OCI-LY3 (cell line): Measurements from ENCODE around the gene JUND.

ENCODE experiments used
- H2AFZ ChIP-seq: fragments of 200-600, 300-600 bp; shearing (Covaris generic); 2 replicates; pipeline ENCODE4 v1.6.0; 2014; ENCODE audit warnings: antibody characterized with exemption, low read depth, low read length
- H3K27ac ChIP-seq: fragments of 200-600, 300-600 bp; sonication (generic); 2 replicates; pipeline ENCODE4 v1.5.1; 2014; ENCODE audit warnings: mild to moderate bottlenecking, low read length, moderate library complexity, mixed read lengths
- H3K27me3 ChIP-seq: fragments of 200-600, 300-600 bp; sonication (generic); 2 replicates; pipeline ENCODE4 v1.6.1; 2014; ENCODE audit warnings: low read depth, low read length, mixed read lengths
- H3K36me3 ChIP-seq: fragments of 200-600, 300-600 bp; sonication (generic); replicated peaks from 2 replicates; pipeline ENCODE3; 2014; ENCODE audit warnings: low read depth, low read length, mixed read lengths
- H3K4me1 ChIP-seq: fragments of 300-600, 200-600 bp; sonication (generic); 2 replicates; pipeline ENCODE4 v1.6.1; 2014; ENCODE audit warnings: low read length, mixed read lengths
- H3K4me2 ChIP-seq: fragments of 200-600, 300-600 bp; sonication (generic); 2 replicates; pipeline ENCODE4 v1.6.1; 2014; ENCODE audit warnings: low read length, mixed read lengths
- H3K4me3 ChIP-seq: fragments of 300-600, 200-600 bp; sonication (generic); 2 replicates; pipeline ENCODE4 v1.5.1; 2014; ENCODE audit warnings: antibody characterized with exemption, mild to moderate bottlenecking, low read length, moderate library complexity
- H3K79me2 ChIP-seq: fragments of 300-600, 200-600 bp; shearing (Covaris generic); 2 replicates; pipeline ENCODE4 v1.6.1; 2014; ENCODE audit warnings: mild to moderate bottlenecking, low read length, mixed read lengths
- H3K9ac ChIP-seq: fragments of 300-600, 200-600 bp; shearing (Covaris generic); 2 replicates; pipeline ENCODE4 v1.6.0; 2014; ENCODE audit warnings: mild to moderate bottlenecking, low read length, moderate library complexity
- H3K9me3 ChIP-seq: fragments of 200-600, 300-600 bp; shearing (Covaris generic); 2 replicates; pipeline ENCODE4 v1.6.1; 2014; ENCODE audit warnings: low read length, mixed read lengths; ENCODE audit not compliant: insufficient read depth
- H4K20me1 ChIP-seq: fragments of 200-600, 300-600 bp; sonication (generic); 2 replicates; pipeline ENCODE4 v1.6.1; 2016; ENCODE audit warnings: low read length, mixed read lengths; ENCODE audit not compliant: insufficient read depth
- CTCF ChIP-seq: fragments of 200-600, 300-600 bp; sonication (generic); IDR thresholded peaks from 2 replicates; pipeline ENCODE4 v1.5.1; 2014; ENCODE audit warnings: antibody characterized with exemption, low read length, low read depth
- EZH2phosphoT487 ChIP-seq: fragments of 200-600 bp; shearing (Covaris generic); IDR thresholded peaks from 2 replicates; pipeline ENCODE4 v1.6.1; 2018; ENCODE audit warnings: antibody characterized with exemption, mixed run types, low read depth

JUND gene

GRCh38 chr19:18274781-18275356 is 6.6 kb downstream of the JUND start:
- peaks cover 16% of the 10 kb centered on the region for H4K20me1 ChIP-seq
- no peak overlapping the region for H3K9ac ChIP-seq
- no peak overlapping the region for H3K27ac ChIP-seq
- no peaks in the 10 kb centered on the region for H3K9me3 ChIP-seq
- TF ChIP-seq EZH2phosphoT487 = no peak
- no peak for TF ChIP-seq CTCF
- peaks cover 25% of the 10 kb centered on the region for H3K79me2 ChIP-seq
- H3K27me3 ChIP-seq = no peaks in the 10 kb centered on the region
- no peak overlapping the region for H2AFZ ChIP-seq
- H3K36me3 ChIP-seq = peaks cover 15% of the 10 kb centered on the region
- no peak overlapping the region for H3K4me3 ChIP-seq
- no peak overlapping the region for H3K4me2 ChIP-seq
- peaks cover 14% of the 10 kb centered on the region for H3K4me1 ChIP-seq

DNA sequence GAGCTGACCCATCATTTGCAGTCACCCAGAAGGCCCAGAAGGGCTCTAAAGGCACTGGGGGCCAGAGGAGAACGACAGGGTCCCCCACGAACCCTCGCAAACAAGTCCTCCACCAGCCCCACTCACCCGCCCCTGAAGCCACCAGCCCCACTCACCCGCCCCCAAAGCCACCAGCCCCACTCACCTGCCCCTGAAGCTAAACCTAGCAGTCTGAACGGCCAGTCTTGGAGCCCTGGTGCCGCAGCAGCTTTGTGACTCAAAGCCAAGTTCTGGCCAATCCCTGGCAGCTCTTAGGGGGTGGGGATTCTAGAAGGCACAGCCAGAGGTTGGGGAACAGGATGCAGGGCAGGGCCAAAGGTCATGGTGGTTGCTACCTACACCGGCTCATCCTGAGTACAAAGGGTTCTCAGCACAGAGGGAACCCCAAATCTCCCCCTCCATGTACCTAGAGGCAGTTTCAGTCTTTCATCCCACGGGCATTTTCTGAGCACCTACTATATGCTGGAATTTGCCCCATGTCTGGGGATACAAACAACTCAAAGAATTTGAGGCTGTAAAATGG is 7.1 kb downstream of the JUND start, which contains the start of gene IQCN:
TSS of gene IQCN (minus strand) at position 234 of the 562 bp plus-strand sequence. CDS start 4,974 bp downstream, outside the sequence.
- Histone ChIP-seq H3K9me3 (no peaks in the 10 kb centered on the region), H4K20me1 (peaks cover 15% of the 10 kb centered on the region), H2AFZ (no peak within 1 kb of the TSS), H3K27me3 (no peaks in the 10 kb centered on the region), H3K79me2 (peaks cover 20% of the 10 kb centered on the region), H3K4me3 (no peak within 1 kb of the TSS), H3K4me2 (no peak within 1 kb of the TSS), H3K9ac (no peak within 1 kb of the TSS), H3K27ac (no peak within 1 kb of the TSS), H3K4me1 (peaks cover 14% of the 10 kb centered on the region), H3K36me3 (peaks cover 13% of the 10 kb centered on the region)
- TF ChIP-seq CTCF = no peak
- no peak for TF ChIP-seq EZH2phosphoT487

GRCh38 chr19:18273561-18274218 is 7.7 kb downstream of the JUND start:
- H2AFZ ChIP-seq = no peak overlapping the region
- no peaks in the 10 kb centered on the region for H3K27me3 ChIP-seq
- peaks cover 9% of the 10 kb centered on the region for H4K20me1 ChIP-seq
- H3K9ac ChIP-seq = no peak overlapping the region
- H3K4me1 ChIP-seq = peaks cover 8% of the 10 kb centered on the region
- H3K4me2 ChIP-seq = no peak overlapping the region
- TF ChIP-seq EZH2phosphoT487 = no peak
- TF ChIP-seq CTCF = no peak
- H3K79me2 ChIP-seq = peaks cover 13% of the 10 kb centered on the region
- no peak overlapping the region for H3K27ac ChIP-seq
- H3K9me3 ChIP-seq = no peaks in the 10 kb centered on the region
- peaks cover 7% of the 10 kb centered on the region for H3K36me3 ChIP-seq
- no peak overlapping the region for H3K4me3 ChIP-seq

- Histone ChIP-seq H3K9me3 (no peaks in the 10 kb centered on the region), H3K9ac (no peak overlapping the region), H3K79me2 (no peaks in the 10 kb centered on the region), H3K27me3 (no peaks in the 10 kb centered on the region), H3K4me2 (no peak overlapping the region), H3K27ac (no peak overlapping the region), H3K36me3 (no peaks in the 10 kb centered on the region), H4K20me1 (no peaks in the 10 kb centered on the region), H3K4me3 (no peak overlapping the region), H3K4me1 (no peaks in the 10 kb centered on the region), H2AFZ (no peak overlapping the region)
- no peak for TF ChIP-seq CTCF
- no peak for TF ChIP-seq EZH2phosphoT487
These were observed 10.0 kb downstream of the JUND start for GRCh38 chr19:18271433-18271841.
